K562 (cell line): ENCODE data around the gene KXD1.

Experiments used
- CEBPB ChIP-seq: fragments of 450-650 bp; IDR thresholded peaks from 2 replicates; pipeline ENCODE4 v1.6.1; 2016; ENCODE audit warnings: missing genetic modification characterization, missing compliant biosample characterization
- CHD4 ChIP-seq: fragments of 200-600 bp; sonication (generic); IDR thresholded peaks from 3 replicates; pipeline ENCODE4 v1.6.1; 2012; ENCODE audit warnings: low read depth, mild to moderate bottlenecking, mixed read lengths, low read length, inconsistent platforms; ENCODE audit not compliant: insufficient read depth, insufficient replicate concordance, poor library complexity, severe bottlenecking
- CTCF ChIP-seq, 3 experiments: IDR thresholded peaks in 2 of 3; conservative IDR thresholded peaks in 1 of 3; 2 replicates each; pipeline ENCODE4 v1.5.1; 2011 to 2012; ENCODE audit warnings: low read length in 3 of 3, mild to moderate bottlenecking in 3 of 3, control low read depth in 2 of 3, improper control_type of control experiment in 1 of 3, inconsistent platforms in 1 of 3, low read depth in 1 of 3, mixed read lengths in 1 of 3, moderate library complexity in 1 of 3; ENCODE audit not compliant: insufficient read depth in 2 of 3
- KDM4B ChIP-seq, 2 experiments: fragments of 450-650 bp in 1 of 2; sonication (generic) in 1 of 2; IDR thresholded peaks; 2 replicates each; pipeline ENCODE4 v1.6.1; 2016 to 2017; ENCODE audit warnings: borderline replicate concordance in 2 of 2, antibody characterized with exemption in 1 of 2, low read depth in 1 of 2, mild to moderate bottlenecking in 1 of 2
- NR2C2 ChIP-seq, 2 experiments: fragments of 200-800 bp in 1 of 2; sonication (Bioruptor generic) in 1 of 2; sonication (generic) in 1 of 2; formaldehyde crosslinking in 1 of 2; IDR thresholded peaks; 2 replicates each; pipeline versions ENCODE4 v1.6.1 to v1.8.0; 2016 to 2022; ENCODE audit warnings: mild to moderate bottlenecking in 1 of 2, missing compliant biosample characterization in 1 of 2, missing genetic modification characterization in 1 of 2, missing genetic modification reagents in 1 of 2
- RAD21 ChIP-seq, 2 experiments: fragments of 250-450 bp in 1 of 2; fragments of 450-650 bp in 1 of 2; sonication (Bioruptor Pico) in 1 of 2; formaldehyde crosslinking in 1 of 2; IDR thresholded peaks in 1 of 2; conservative IDR thresholded peaks in 1 of 2; 2 replicates each; pipeline versions ENCODE4 v1.4.0 to v1.8.0; 2020 to 2022; ENCODE audit warnings: mild to moderate bottlenecking in 2 of 2, moderate library complexity in 1 of 2
- TAF15 ChIP-seq: fragments of 200-400 bp; formaldehyde crosslinking; IDR thresholded peaks from 2 replicates; pipeline ENCODE4 v1.6.1; 2017; ENCODE audit warnings: mild to moderate bottlenecking, low read depth, low read length, moderate library complexity
- TBP ChIP-seq: optimal IDR thresholded peaks from 2 replicates; pipeline ENCODE3; 2011; ENCODE audit warnings: low read depth, low read length, improper control_type of control experiment
- TRIM24 ChIP-seq, 2 experiments: fragments of 450-650 bp; IDR thresholded peaks; 2 replicates each; pipeline ENCODE4 v1.6.1; 2016
- XRCC5 ChIP-seq: fragments of 200-400 bp; formaldehyde crosslinking; IDR thresholded peaks from 2 replicates; pipeline ENCODE4 v1.6.1; 2017; ENCODE audit warnings: low read depth, mild to moderate bottlenecking, low read length
- ZBTB2 ChIP-seq: fragments of 450-650 bp; IDR thresholded peaks from 2 replicates; pipeline ENCODE4 v1.6.1; 2016; ENCODE audit warnings: antibody characterized with exemption
- ZNF232 ChIP-seq: sonication (generic); formaldehyde crosslinking; IDR thresholded peaks from 2 replicates; pipeline ENCODE4 v1.8.0; 2022; ENCODE audit warnings: mild to moderate bottlenecking, missing genetic modification reagents
- ZNF3 ChIP-seq: fragments of 250-450 bp; sonication (Bioruptor Pico); IDR thresholded peaks from 2 replicates; pipeline ENCODE4 v1.5.0; 2021; ENCODE audit warnings: mild to moderate bottlenecking, moderate library complexity
- ZNF785 ChIP-seq: fragments of 250-450 bp; sonication (Bioruptor Pico); IDR thresholded peaks from 2 replicates; pipeline ENCODE4 v1.4.0; 2020; ENCODE audit warnings: mild to moderate bottlenecking

- peak; percentile 34; the same call in 1 of the 2 replicates for TF ChIP-seq XRCC5
- TF ChIP-seq NR2C2 (CRISPR knock-in tag; IDR thresholded peaks at IDR 0.05) = no peak
- TF ChIP-seq NR2C2 (tag; IDR thresholded peaks at IDR 0.05) = no peak
- no peak for TF ChIP-seq CEBPB
- no peak for TF ChIP-seq ZNF785
- TF ChIP-seq RAD21 (CRISPR knock-in tag; conservative IDR thresholded peaks at IDR 0.05 in 1 of 2, IDR thresholded peaks at IDR 0.05 in 1 of 2) = peak; percentile 36 to 59; a peak in 3 of 4 replicates
- no peak for TF ChIP-seq ZNF232
- TF ChIP-seq ZNF3 (CRISPR knock-in tag) = no peak
- TF ChIP-seq KDM4B (IDR thresholded peaks at IDR 0.05; ENCODE audit: borderline replicate concordance in 2 of 2, low read depth in 1 of 2) = no peak
- TF ChIP-seq CTCF (IDR thresholded peaks at IDR 0.05 in 2 of 3, conservative IDR thresholded peaks at IDR 0.05 in 1 of 3; ENCODE audit: insufficient read depth in 2 of 3, low read depth in 1 of 3, low read length in 3 of 3) = peak; percentile 60 to 76 (median 73)
- peak; percentile 61 for TF ChIP-seq TBP
- TF ChIP-seq ZBTB2 = no peak
- no peak for TF ChIP-seq TAF15
- no peak for TF ChIP-seq TRIM24 (IDR thresholded peaks at IDR 0.05)
- no peak for TF ChIP-seq CHD4
These were observed 32.9 kb downstream of the KXD1 start for GRCh38 chr19:18590273-18591272.
